ENCODE results near the gene SLC23A3.

DNA sequence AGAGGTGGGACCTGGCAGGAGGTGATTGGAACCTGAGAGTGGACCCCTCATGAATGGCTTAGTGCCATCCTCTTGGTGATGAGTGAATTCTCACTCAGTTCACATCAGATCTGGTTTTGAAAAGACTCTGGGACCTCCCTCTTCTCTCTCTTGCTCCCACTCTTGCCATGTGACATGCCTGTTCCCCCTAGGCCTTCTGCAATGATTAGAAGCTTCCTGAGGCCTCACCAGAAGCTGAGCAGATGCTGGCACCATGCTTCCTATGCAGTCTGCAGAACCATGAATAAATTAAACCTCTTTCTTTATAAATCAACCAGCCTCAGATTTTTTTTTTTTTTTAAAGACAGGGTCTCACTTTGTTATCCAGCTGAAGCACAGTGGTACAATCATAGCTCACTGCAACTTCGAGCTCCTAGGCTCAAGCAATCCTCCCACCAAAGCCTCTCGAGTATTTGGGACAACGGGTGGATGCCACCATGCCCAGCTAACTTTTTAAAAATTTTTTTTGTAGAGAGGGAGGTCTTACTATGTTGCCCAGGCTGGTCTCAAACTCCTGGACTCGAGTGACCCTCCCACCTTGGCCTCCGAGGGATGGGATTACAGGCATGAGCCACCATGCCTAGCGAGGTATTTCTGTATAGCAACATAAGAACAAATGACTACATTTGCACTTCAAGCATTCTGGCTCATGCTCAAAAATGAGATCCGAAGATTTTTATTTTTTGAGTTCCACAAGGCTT is 34.8 kb upstream of the SLC23A3 start:
- no peak for TF ChIP-seq POLR2A (IDR thresholded peaks at IDR 0.05)
- TF ChIP-seq, protein P1, sequence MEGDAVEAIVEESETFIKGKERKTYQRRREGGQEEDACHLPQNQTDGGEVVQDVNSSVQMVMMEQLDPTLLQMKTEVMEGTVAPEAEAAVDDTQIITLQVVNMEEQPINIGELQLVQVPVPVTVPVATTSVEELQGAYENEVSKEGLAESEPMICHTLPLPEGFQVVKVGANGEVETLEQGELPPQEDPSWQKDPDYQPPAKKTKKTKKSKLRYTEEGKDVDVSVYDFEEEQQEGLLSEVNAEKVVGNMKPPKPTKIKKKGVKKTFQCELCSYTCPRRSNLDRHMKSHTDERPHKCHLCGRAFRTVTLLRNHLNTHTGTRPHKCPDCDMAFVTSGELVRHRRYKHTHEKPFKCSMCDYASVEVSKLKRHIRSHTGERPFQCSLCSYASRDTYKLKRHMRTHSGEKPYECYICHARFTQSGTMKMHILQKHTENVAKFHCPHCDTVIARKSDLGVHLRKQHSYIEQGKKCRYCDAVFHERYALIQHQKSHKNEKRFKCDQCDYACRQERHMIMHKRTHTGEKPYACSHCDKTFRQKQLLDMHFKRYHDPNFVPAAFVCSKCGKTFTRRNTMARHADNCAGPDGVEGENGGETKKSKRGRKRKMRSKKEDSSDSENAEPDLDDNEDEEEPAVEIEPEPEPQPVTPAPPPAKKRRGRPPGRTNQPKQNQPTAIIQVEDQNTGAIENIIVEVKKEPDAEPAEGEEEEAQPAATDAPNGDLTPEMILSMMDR (IDR thresholded peaks at IDR 0.05): no peak

Measured in uterus (tissue), 2 donors.